CD4-positive, alpha-beta memory T cell (primary cell): ENCODE results near the gene SEMA6C. TPM values are rescaled to one million over a fixed set of nuclear protein-coding genes. Genes with fewer than 3 reads are reported as not detected.

Experiments
- CTCF ChIA-PET: fragments of 350-600 bp; sonication (Branson Sonifier 250); formaldehyde crosslinking; loops from one replicate; lab custom pipeline; 2021; ENCODE audit warnings: inconsistent platforms; ENCODE audit not compliant: partially characterized antibody; lab: Charles Lee
- POLR2A ChIA-PET: fragments of 350-600 bp; sonication (Branson Sonifier 250); formaldehyde crosslinking; loops from one replicate; lab custom pipeline; 2021; ENCODE audit not compliant: partially characterized antibody; lab: Charles Lee
- DNase-seq, 5 donors: peaks; one replicate each; pipeline versions ENCODE4 v3.0.0 to v3.0.0-alpha.2; 2020 to 2022; ENCODE audit warnings: mixed read lengths in 1 of 5
- H3K27ac ChIP-seq: one replicate; pipeline ENCODE4 v1.7.0; 2013; ENCODE audit warnings: low read depth, low read length
- H3K27me3 ChIP-seq: 2 replicates; pipeline ENCODE4 v1.7.0; 2013; ENCODE audit warnings: mild to moderate bottlenecking, low read length, moderate library complexity; ENCODE audit not compliant: insufficient read depth
- H3K36me3 ChIP-seq: 2 replicates; pipeline ENCODE4 v1.7.0; 2013; ENCODE audit warnings: mild to moderate bottlenecking, low read length, moderate library complexity; ENCODE audit not compliant: insufficient read depth
- H3K4me1 ChIP-seq: 2 replicates; pipeline ENCODE4 v1.7.0; 2013; ENCODE audit warnings: mild to moderate bottlenecking, low read length, moderate library complexity; ENCODE audit not compliant: insufficient read depth
- H3K4me3 ChIP-seq, 2 donors: one replicate each; pipeline ENCODE4 v1.7.0; 2013; ENCODE audit warnings: low read length in 2 of 2, mild to moderate bottlenecking in 1 of 2
- H3K9me3 ChIP-seq, 2 donors: one replicate each; pipeline ENCODE4 v1.7.0; 2013; ENCODE audit warnings: low read length in 2 of 2, control low read depth in 1 of 2; ENCODE audit not compliant: control insufficient read depth in 1 of 2
- H3K27ac Mint-ChIP-seq, 7 donors: one replicate each; pipeline ENCODE4 v1.8.0; 2020 to 2021; ENCODE audit warnings: mixed read lengths in 7 of 7, mild to moderate bottlenecking in 6 of 7, inconsistent platforms in 3 of 7, moderate library complexity in 3 of 7
- H3K27me3 Mint-ChIP-seq, 2 donors: one replicate each; pipeline ENCODE4 v1.8.0; 2020 to 2021; ENCODE audit warnings: mixed read lengths in 2 of 2
- H3K36me3 Mint-ChIP-seq, 2 donors: one replicate each; pipeline ENCODE4 v1.8.0; 2020 to 2021; ENCODE audit warnings: mixed read lengths in 2 of 2, inconsistent platforms in 1 of 2, mild to moderate bottlenecking in 1 of 2
- H3K4me1 Mint-ChIP-seq, 4 donors: one replicate each; pipeline ENCODE4 v1.8.0; 2020 to 2021; ENCODE audit warnings: mixed read lengths in 4 of 4, mild to moderate bottlenecking in 1 of 4
- H3K4me3 Mint-ChIP-seq, 8 donors: one replicate each; pipeline ENCODE4 v1.8.0; 2020 to 2021; ENCODE audit warnings: mixed read lengths in 8 of 8, mild to moderate bottlenecking in 7 of 8, moderate library complexity in 6 of 8, inconsistent platforms in 3 of 8
- H3K9me3 Mint-ChIP-seq, 8 donors: one replicate each; pipeline ENCODE4 v1.8.0; 2020 to 2021; ENCODE audit warnings: mixed read lengths in 8 of 8, mild to moderate bottlenecking in 5 of 8, inconsistent platforms in 3 of 8, moderate library complexity in 1 of 8
- intact Hi-C: fragments of 100-400 bp; cut with micrococcal nuclease; formaldehyde crosslinking; loops from one replicate; pipeline ENCODE4 v1.15.1; 2023
- polyA plus RNA-seq, 2 donors: library from polyadenylated mRNA; unstranded; fragments of 300-500 nt; fragmentation: Illumina TruSeq; gene quantifications; one replicate each; pipeline ENCODE4 v1.2.3, GENCODE V29; 2021
- total RNA-seq, 2 experiments: library from RNA; stranded (reverse); gene quantifications; one replicate each; pipeline ENCODE4 v1.2.3, GENCODE V29; 2021

The SEMA6C gene
- total and polyA plus RNA-seq, 4 experiments from 2014 or later = 0.54 to 8.2 (median 4.9) TPM

GRCh38 chr1:151133018-151133806 is 13.2 kb downstream of the SEMA6C start:
- intact Hi-C loops = no loop called here
- POLR2A ChIA-PET = no interaction called here

GRCh38 chr1:151132335-151133017 is 14.0 kb downstream of the SEMA6C start:
- Histone ChIP-seq H3K27ac (no peak overlapping the region), H3K4me1 (peaks cover 14% of the 10 kb centered on the region), H3K9me3 (no peaks in the 10 kb centered on the region), H3K36me3 (no peaks in the 10 kb centered on the region), H3K4me3 (no peak overlapping the region), H3K27me3 (peaks cover 6% of the 10 kb centered on the region)
- ChIA-PET POLR2A (no interaction called here), CTCF (interaction anchor here (1.7 kb wide), 1 partner anchor 33 kb away, joined by 14 read pairs; no protein-coding TSS in a partner anchor)
- intact Hi-C loops = no loop called here
- no peak overlapping the region for H3K27ac Mint-ChIP-seq
- peaks cover 2 to 11% (median 7%) of the 10 kb centered on the region in 4 donors for H3K4me1 Mint-ChIP-seq
- DNase-seq = no peak
- H3K4me3 Mint-ChIP-seq = peak overlapping the region in 1 of 8 donors; percentile 30
- H3K36me3 Mint-ChIP-seq = peaks cover 2 to 10% of the 10 kb centered on the region in 2 donors
- no peaks in the 10 kb centered on the region for H3K9me3 Mint-ChIP-seq
- peaks cover 3 to 11% of the 10 kb centered on the region in 2 donors for H3K27me3 Mint-ChIP-seq

More at GRCh38 chr1:151133018-151133806, 13.2 kb downstream of the SEMA6C start:
- Histone ChIP-seq H3K27me3 (peaks cover 6% of the 10 kb centered on the region), H3K4me3 (no peak overlapping the region), H3K4me1 (peaks cover 14% of the 10 kb centered on the region), H3K27ac (no peak overlapping the region), H3K36me3 (no peaks in the 10 kb centered on the region), H3K9me3 (no peaks in the 10 kb centered on the region)
- peaks cover 3 to 11% of the 10 kb centered on the region in 2 donors for H3K27me3 Mint-ChIP-seq
- H3K9me3 Mint-ChIP-seq = no peaks in the 10 kb centered on the region
- H3K27ac Mint-ChIP-seq = no peak overlapping the region
- CTCF ChIA-PET = no interaction called here
- peaks cover 2 to 10% of the 10 kb centered on the region in 2 donors for H3K36me3 Mint-ChIP-seq
- DNase-seq = no peak
- H3K4me3 Mint-ChIP-seq = peak overlapping the region in 1 of 8 donors; percentile 65
- H3K4me1 Mint-ChIP-seq = peaks cover 2 to 11% (median 7%) of the 10 kb centered on the region in 4 donors

- H3K36me3 Mint-ChIP-seq = peaks cover 2 to 9% of the 10 kb centered on the region in 2 donors
- no peaks in the 10 kb centered on the region for H3K36me3 ChIP-seq
- peak overlapping the region in 3 of 7 donors; percentile 41 to 68 (median 58) for H3K27ac Mint-ChIP-seq
- peak overlapping the region in 7 of 8 donors; percentile 50 to 85 (median 74) for H3K4me3 Mint-ChIP-seq
- H3K27me3 ChIP-seq = peaks cover 6% of the 10 kb centered on the region
- no peaks in the 10 kb centered on the region for H3K9me3 Mint-ChIP-seq
- peaks cover 3 to 11% of the 10 kb centered on the region in 2 donors for H3K27me3 Mint-ChIP-seq
- peaks cover 2 to 11% (median 7%) of the 10 kb centered on the region in 4 donors for H3K4me1 Mint-ChIP-seq
- H3K4me1 ChIP-seq = peaks cover 14% of the 10 kb centered on the region
- DNase-seq = no peak
- ChIA-PET POLR2A (interaction anchor here (0.6 to 1.4 kb wide), 11 partner anchors 15 to 121 kb away, joined by 3 to 8 read pairs (median 3); partner anchors contain the start of genes CDC42SE1, MLLT11, SEMA6C and TNFAIP8L2), CTCF (interaction anchor here (0.7 to 1.9 kb wide), 7 partner anchors 13 to 107 kb away, joined by 3 to 14 read pairs (median 4); partner anchors contain the start of gene TNFAIP8L2)
- no peaks in the 10 kb centered on the region for H3K9me3 ChIP-seq
- no peak overlapping the region for H3K27ac ChIP-seq
- intact Hi-C loops = loop anchor here (2.0 kb wide), 1 partner anchor 15 kb away; the partner anchor contains the start of gene SEMA6C
- no peak overlapping the region for H3K4me3 ChIP-seq
These were observed 14.6 kb downstream of the SEMA6C start for GRCh38 chr1:151131701-151132334.

- H3K9me3 ChIP-seq = no peaks in the 10 kb centered on the region
- H3K27me3 ChIP-seq = peaks cover 6% of the 10 kb centered on the region
- H3K4me3 Mint-ChIP-seq = peak overlapping the region; percentile 50 to 85 (median 70)
- peak; percentile 59 to 85 (median 70) for DNase-seq
- peaks cover 2 to 4% of the 10 kb centered on the region in 2 donors for H3K36me3 Mint-ChIP-seq
- CTCF ChIA-PET = interaction anchor here (0.7 to 1.9 kb wide), 8 partner anchors 14 to 107 kb away, joined by 3 to 14 read pairs (median 4); partner anchors contain the start of gene TNFAIP8L2
- H3K27me3 Mint-ChIP-seq = peaks cover 3 to 11% of the 10 kb centered on the region in 2 donors
- intact Hi-C loops = loop anchor here (2.0 kb wide), 1 partner anchor 16 kb away; the partner anchor contains the start of gene SEMA6C
- H3K4me1 ChIP-seq = peaks cover 14% of the 10 kb centered on the region
- H3K4me3 ChIP-seq = peak overlapping the region in 1 of 2 donors; percentile 17
- peaks cover 2 to 11% (median 7%) of the 10 kb centered on the region in 4 donors for H3K4me1 Mint-ChIP-seq
- POLR2A ChIA-PET = interaction anchor here (0.6 to 1.4 kb wide), 11 partner anchors 15 to 121 kb away, joined by 3 to 8 read pairs (median 3); partner anchors contain the start of genes CDC42SE1, MLLT11, SEMA6C and TNFAIP8L2
- H3K27ac ChIP-seq = no peak overlapping the region
- H3K36me3 ChIP-seq = no peaks in the 10 kb centered on the region
- no peaks in the 10 kb centered on the region for H3K9me3 Mint-ChIP-seq
- H3K27ac Mint-ChIP-seq = peak overlapping the region in 6 of 7 donors; percentile 42 to 80 (median 63)
These were observed 15.3 kb downstream of the SEMA6C start for GRCh38 chr1:151130987-151131586.

GRCh38 chr1:151128800-151129199 is 17.6 kb downstream of the SEMA6C start:
- H3K27me3 ChIP-seq = peaks cover 6% of the 10 kb centered on the region
- Mint-ChIP-seq H3K27me3 (peaks cover 3 to 11% of the 10 kb centered on the region in 2 donors), H3K4me3 (no peak overlapping the region), H3K27ac (no peak overlapping the region), H3K9me3 (no peaks in the 10 kb centered on the region), H3K36me3 (peaks cover 8 to 11% of the 10 kb centered on the region in 2 donors), H3K4me1 (peaks cover 7 to 21% (median 15%) of the 10 kb centered on the region in 4 donors)
- no peaks in the 10 kb centered on the region for H3K9me3 ChIP-seq
- no peaks in the 10 kb centered on the region for H3K36me3 ChIP-seq
- POLR2A ChIA-PET = no interaction called here
- CTCF ChIA-PET = interaction anchor here (0.6 to 1.0 kb wide), 5 partner anchors 26 to 119 kb away, joined by 3 to 4 read pairs (median 3); partner anchors contain the start of gene VPS72
- peaks cover 14% of the 10 kb centered on the region for H3K4me1 ChIP-seq
- no peak overlapping the region for H3K4me3 ChIP-seq
- intact Hi-C loops = no loop called here
- no peak for DNase-seq
- H3K27ac ChIP-seq = no peak overlapping the region

- no peaks in the 10 kb centered on the region for H3K27me3 Mint-ChIP-seq
- Histone ChIP-seq H3K36me3 (no peaks in the 10 kb centered on the region), H3K9me3 (no peaks in the 10 kb centered on the region), H3K4me1 (no peaks in the 10 kb centered on the region), H3K27me3 (no peaks in the 10 kb centered on the region), H3K27ac (no peak overlapping the region), H3K4me3 (no peak overlapping the region)
- peak overlapping the region in 6 of 8 donors; percentile 6 to 60 (median 35) for H3K4me3 Mint-ChIP-seq
- ChIA-PET CTCF (interaction anchor here (1.1 to 1.7 kb wide), 3 partner anchors 10 to 25 kb away, joined by 3 to 6 read pairs (median 4); no protein-coding TSS in a partner anchor), POLR2A (interaction anchor here (0.6 kb wide), 1 partner anchor 571 kb away, joined by 4 read pairs; no protein-coding TSS in a partner anchor)
- peak in 2 of 5 donors; percentile 13 to 24 for DNase-seq
- peak overlapping the region in 5 of 7 donors; percentile 63 to 87 (median 80) for H3K27ac Mint-ChIP-seq
- H3K36me3 Mint-ChIP-seq = peaks cover 28 to 30% of the 10 kb centered on the region in 2 donors
- H3K9me3 Mint-ChIP-seq = no peaks in the 10 kb centered on the region
- H3K4me1 Mint-ChIP-seq = peaks cover 4 to 9% (median 8%) of the 10 kb centered on the region in 4 donors
- intact Hi-C loops = no loop called here
These were observed 21.5 kb downstream of the SEMA6C start for GRCh38 chr1:151124763-151125403.
